NCI-H2171 (cell line): Measurements from ENCODE around the gene MTHFD1L.
"Not testable (repeated sequence)": the region's sequence is repeated elsewhere in the genome, so short reads cannot be mapped to it uniquely, and the experiment has no call there.

ENCODE experiments used
- DNase-seq: peaks from one replicate; lab custom pipeline; 2025; lab: John Stamatoyannopoulos, UW

MTHFD1L gene

GRCh38 chr6:151095538-151096254, 230.2 kb downstream of the MTHFD1L start:
- no peak for DNase-seq

- no peak for DNase-seq
Observed at GRCh38 chr6:151096255-151096612, 230.7 kb downstream of the MTHFD1L start.

- DNase-seq = no peak
Observed at GRCh38 chr6:151096691-151097606, 231.4 kb downstream of the MTHFD1L start.

GRCh38 chr6:151098166-151098565, 232.7 kb downstream of the MTHFD1L start:
- no peak for DNase-seq

GRCh38 chr6:151100326-151100725, 234.8 kb downstream of the MTHFD1L start:
- no peak for DNase-seq

- DNase-seq = no peak
Observed at GRCh38 chr6:151101161-151101815, 235.8 kb downstream of the MTHFD1L start.

GRCh38 chr6:151101816-151102694, 236.6 kb downstream of the MTHFD1L start:
- DNase-seq = no peak

GRCh38 chr6:151103266-151103665, 237.8 kb downstream of the MTHFD1L start:
- no peak for DNase-seq

GRCh38 chr6:151107897-151108427, 242.5 kb downstream of the MTHFD1L start:
- DNase-seq = no peak

GRCh38 chr6:151108548-151108947, 243.0 kb downstream of the MTHFD1L start:
- no peak for DNase-seq

GRCh38 chr6:151109361-151109760, 243.9 kb downstream of the MTHFD1L start:
- DNase-seq = no peak

- no peak for DNase-seq
Observed at GRCh38 chr6:151109869-151110575, 244.5 kb downstream of the MTHFD1L start.

GRCh38 chr6:151110576-151110905, 245.0 kb downstream of the MTHFD1L start:
- DNase-seq = no peak

- peak; percentile 14 for DNase-seq
Observed at GRCh38 chr6:151111670-151112069, 246.2 kb downstream of the MTHFD1L start.

GRCh38 chr6:151112130-151112529, 246.6 kb downstream of the MTHFD1L start:
- no peak for DNase-seq

- not testable (repeated sequence) for DNase-seq
Observed at GRCh38 chr6:151112884-151113283, 247.4 kb downstream of the MTHFD1L start.

- no peak for DNase-seq
Observed at GRCh38 chr6:151113641-151114040, 248.1 kb downstream of the MTHFD1L start.

GRCh38 chr6:151118461-151119123, 253.1 kb downstream of the MTHFD1L start:
- DNase-seq = no peak

GRCh38 chr6:151119823-151120524, 254.5 kb downstream of the MTHFD1L start:
- DNase-seq = no peak

- DNase-seq = peak; percentile 83
Observed at GRCh38 chr6:151121900-151122299, 256.4 kb downstream of the MTHFD1L start.
